PFSK-1 (cell line): Measurements from ENCODE around the gene LBHD2.

Experiments used
- FOXP2 ChIP-seq: optimal IDR thresholded peaks from 2 replicates; pipeline ENCODE3; 2011; ENCODE audit warnings: borderline replicate concordance, control low read depth, inconsistent platforms; ENCODE audit not compliant: insufficient read depth; ENCODE audit errors: extremely low read length, extremely low read depth
- POLR2AphosphoS5 ChIP-seq: IDR thresholded peaks from 2 replicates; pipeline ENCODE4 v1.6.1; 2012; ENCODE audit warnings: low read depth, mild to moderate bottlenecking, control low read depth, low read length, moderate library complexity
- SIN3A ChIP-seq: IDR thresholded peaks from 2 replicates; pipeline ENCODE4 v1.6.1; 2012; ENCODE audit warnings: mild to moderate bottlenecking, low read length, moderate library complexity, borderline replicate concordance; ENCODE audit not compliant: insufficient read depth
- TAF1 ChIP-seq: IDR thresholded peaks from 2 replicates; pipeline ENCODE4 v1.6.1; 2012; ENCODE audit warnings: low read length, control low read depth, borderline replicate concordance; ENCODE audit not compliant: insufficient read depth
- TF ChIP-seq, protein P1 (sequence below), 2 experiments: IDR thresholded peaks; 2 replicates each; pipeline versions ENCODE4 v1.6.1 to v1.8.0; 2011 to 2012; ENCODE audit warnings: low read depth in 2 of 2, low read length in 2 of 2, control low read depth in 1 of 2, inconsistent platforms in 1 of 2, mild to moderate bottlenecking in 1 of 2, moderate library complexity in 1 of 2; ENCODE audit not compliant: insufficient read depth in 1 of 2

LBHD2 gene

DNA sequence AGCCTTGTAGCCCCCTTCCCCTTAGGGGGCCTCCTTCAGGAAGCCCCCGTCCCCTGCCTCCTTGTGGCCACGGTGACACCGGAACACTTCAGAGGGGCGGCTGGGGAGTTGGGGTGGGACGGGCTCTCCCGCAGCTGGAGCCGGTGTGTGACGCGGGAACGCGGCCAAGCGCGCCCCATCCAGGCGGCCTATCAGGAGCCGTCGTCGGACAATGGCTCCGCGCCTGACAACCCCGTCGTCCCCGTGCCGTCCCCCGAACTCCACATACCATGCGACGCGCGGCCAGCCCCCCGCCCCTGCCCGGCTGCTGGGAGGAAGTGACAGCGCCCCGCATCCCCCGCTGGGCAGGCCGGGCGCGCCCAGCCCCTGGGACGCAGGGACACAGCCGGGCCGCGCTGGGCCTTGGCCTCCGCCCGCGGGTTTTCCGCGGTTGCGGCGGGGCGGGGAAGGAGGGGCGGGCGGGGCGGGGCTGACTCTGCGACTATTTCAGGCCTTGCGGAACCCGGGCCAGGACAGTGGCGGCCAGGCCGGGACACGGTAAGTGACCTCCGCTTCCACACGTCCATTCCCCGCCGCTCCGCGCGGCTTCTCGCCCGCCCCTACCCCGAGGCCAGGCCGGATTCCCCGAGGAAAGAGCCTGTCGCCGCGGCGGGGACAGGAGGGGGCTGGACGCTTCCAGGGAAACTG, 39.1 kb downstream of the LBHD2 start, which contains the start of gene TNFAIP2:
TSS of gene TNFAIP2 (plus strand) at position 515 of the 687 bp plus-strand sequence. CDS start 2,997 bp downstream, outside the sequence.
- TF ChIP-seq FOXP2, result no peak

DNA sequence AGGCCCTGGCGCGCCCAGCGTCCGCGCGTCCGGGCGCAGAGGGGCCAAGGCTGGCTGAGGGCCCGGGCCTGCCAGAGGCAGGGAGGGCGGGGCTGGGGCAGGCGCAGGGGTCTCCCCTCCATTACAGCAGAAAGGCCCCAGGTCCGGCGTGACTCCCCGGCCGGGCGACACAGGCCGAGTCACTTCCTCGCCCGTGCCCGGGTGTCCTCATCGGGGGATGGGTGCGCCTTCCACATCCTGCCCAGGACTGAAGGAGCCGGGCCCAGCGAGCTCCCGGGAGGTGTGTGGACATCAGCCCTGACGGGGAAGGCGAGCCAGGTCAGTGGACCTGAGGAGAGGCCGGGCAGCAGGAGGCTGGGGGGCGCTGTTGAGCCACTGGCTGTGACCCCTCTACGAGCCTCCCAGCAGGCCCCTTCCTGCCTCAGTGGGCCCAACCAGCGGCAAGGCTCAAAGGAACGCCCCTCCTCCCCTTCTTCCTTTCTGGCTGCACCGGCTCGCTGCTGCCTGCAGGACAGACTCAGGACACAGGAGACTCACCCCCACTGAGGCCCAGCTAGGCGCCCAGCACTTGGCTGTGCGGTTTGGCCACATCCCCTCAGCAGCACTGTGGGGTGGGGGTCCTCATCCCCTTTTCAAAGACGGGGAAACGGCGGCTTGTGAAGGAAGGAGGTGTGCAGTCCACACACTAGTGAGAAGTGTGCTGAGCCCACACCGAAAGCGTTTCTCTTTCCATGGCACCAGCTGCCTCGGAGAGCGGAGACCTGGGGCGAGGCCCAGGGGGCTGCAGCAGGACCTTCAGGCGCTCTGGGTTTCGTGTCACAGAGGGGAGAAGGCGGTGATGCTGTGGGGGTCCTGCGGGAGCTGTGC, 39.9 kb downstream of the LBHD2 start:
- TF ChIP-seq SIN3A, result no peak
- TF ChIP-seq, protein P1, sequence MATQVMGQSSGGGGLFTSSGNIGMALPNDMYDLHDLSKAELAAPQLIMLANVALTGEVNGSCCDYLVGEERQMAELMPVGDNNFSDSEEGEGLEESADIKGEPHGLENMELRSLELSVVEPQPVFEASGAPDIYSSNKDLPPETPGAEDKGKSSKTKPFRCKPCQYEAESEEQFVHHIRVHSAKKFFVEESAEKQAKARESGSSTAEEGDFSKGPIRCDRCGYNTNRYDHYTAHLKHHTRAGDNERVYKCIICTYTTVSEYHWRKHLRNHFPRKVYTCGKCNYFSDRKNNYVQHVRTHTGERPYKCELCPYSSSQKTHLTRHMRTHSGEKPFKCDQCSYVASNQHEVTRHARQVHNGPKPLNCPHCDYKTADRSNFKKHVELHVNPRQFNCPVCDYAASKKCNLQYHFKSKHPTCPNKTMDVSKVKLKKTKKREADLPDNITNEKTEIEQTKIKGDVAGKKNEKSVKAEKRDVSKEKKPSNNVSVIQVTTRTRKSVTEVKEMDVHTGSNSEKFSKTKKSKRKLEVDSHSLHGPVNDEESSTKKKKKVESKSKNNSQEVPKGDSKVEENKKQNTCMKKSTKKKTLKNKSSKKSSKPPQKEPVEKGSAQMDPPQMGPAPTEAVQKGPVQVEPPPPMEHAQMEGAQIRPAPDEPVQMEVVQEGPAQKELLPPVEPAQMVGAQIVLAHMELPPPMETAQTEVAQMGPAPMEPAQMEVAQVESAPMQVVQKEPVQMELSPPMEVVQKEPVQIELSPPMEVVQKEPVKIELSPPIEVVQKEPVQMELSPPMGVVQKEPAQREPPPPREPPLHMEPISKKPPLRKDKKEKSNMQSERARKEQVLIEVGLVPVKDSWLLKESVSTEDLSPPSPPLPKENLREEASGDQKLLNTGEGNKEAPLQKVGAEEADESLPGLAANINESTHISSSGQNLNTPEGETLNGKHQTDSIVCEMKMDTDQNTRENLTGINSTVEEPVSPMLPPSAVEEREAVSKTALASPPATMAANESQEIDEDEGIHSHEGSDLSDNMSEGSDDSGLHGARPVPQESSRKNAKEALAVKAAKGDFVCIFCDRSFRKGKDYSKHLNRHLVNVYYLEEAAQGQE (IDR thresholded peaks at IDR 0.05; ENCODE audit: insufficient read depth in 1 of 2, low read depth in 2 of 2, low read length in 2 of 2), result no peak
- TF ChIP-seq FOXP2, result no peak
- no peak for TF ChIP-seq TAF1
- no peak for TF ChIP-seq POLR2AphosphoS5

DNA sequence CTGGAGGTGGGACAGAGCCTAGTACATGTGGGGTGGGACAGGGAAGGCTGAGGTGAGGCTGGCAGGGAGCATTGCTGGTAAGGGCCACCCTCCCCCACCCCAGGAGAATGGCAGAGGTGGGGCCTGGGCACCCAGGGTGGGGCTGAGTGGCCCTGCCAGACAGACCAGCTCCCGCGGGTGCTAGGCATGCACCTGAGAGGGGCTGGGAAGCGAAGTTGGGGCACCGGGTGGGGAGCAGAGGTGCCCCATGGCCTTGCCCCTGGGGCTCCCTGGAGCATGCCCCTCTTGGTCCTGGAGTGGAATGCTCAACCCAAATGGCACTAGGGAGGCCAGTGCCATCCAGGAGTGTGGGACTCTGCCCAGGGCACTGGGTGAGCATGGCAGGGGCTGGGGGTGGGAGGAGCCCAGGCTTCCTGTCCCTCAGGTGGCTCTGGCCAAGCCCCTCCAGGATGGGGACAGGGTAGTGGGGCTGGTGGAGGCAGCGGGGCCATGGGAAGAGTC, 40.5 kb downstream of the LBHD2 start:
- TF ChIP-seq POLR2AphosphoS5 (no peak), SIN3A (no peak), FOXP2 (no peak), TAF1 (no peak)

DNA sequence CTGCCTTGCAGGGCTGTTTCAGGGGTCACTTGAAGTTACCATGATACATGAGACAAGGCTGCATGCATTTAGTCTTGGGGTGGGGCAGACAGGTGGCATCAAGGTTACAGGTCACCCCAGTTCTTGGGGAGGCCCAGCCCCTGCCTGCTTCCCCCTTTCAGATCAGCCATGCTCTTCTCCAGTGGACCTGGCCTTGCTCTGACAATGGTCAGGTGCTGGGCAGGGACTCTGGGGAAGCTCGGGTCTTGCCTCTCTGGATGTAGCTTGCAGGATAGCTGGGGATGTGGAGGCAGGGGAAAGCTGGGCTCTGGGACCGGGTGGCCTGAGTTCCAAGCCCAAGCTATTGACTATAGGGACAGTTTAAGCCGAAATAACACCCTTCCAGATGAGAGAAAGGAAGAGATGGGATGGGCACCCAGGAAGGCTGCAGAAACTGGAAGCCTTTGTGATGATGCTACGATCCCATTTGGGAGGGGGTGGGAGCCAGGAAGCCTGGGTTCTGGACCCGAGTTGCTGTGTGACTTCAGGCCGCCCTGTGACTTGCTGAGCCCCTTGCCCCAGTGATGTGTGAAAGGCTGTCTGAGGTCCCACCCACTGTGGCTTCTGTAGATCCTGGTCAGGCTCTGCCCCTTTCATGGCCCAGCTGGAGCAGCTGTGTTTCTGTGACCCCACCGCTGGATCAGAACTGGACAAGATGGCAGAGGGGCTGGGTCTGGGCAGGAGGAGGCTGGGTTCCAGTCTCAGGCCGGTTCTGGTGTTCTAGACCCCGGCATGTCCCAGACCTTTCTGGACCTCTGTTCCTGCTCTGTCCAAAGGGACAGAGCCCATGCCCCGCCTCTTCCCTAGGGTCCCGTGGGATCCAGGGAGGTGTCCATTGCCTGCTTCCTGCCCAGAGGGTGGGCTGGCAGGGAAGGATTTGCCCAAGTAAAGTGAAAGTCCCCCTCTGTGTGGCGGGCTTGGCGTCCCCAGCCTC, 41.4 kb downstream of the LBHD2 start:
- TF ChIP-seq, protein P1 (IDR thresholded peaks at IDR 0.05; ENCODE audit: insufficient read depth in 1 of 2, low read depth in 2 of 2, low read length in 2 of 2), result no peak
- no peak for TF ChIP-seq TAF1
- TF ChIP-seq FOXP2, result no peak
- TF ChIP-seq POLR2AphosphoS5, result no peak
- TF ChIP-seq SIN3A, result no peak

DNA sequence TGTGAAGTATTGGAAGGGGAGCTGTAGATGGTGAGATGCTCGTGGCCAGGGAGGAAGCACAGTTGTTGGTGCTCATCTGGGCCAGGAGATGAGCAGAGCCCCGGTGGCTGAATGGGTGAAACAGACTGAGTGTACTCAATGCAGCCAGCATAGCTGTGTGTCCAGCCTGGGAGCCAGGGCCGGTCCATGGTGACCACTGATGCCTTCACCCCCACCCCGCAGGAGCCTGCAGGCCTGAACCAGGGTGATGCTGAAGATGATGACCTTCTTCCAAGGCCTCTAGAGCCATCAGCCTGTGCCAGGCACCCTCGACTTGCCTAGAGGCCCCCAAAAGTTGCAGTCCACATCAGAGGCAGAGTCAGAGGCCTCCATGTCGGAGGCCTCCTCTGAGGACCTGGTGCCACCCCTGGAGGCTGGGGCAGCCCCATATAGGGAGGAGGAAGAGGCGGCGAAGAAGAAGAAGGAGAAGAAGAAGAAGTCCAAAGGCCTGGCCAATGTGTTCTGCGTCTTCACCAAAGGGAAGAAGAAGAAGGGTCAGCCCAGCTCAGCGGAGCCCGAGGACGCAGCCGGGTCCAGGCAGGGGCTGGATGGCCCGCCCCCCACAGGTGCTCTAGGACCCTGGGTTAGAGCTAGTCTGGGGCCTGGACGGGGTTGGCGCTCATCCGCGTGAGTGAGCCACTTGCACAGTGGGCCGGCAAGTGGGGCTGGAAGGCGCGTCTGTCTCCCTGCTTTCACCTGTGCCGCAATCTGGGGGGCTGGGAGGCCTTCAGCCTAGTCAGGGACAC, 42.3 kb downstream of the LBHD2 start:
- TF ChIP-seq POLR2AphosphoS5, result no peak
- TF ChIP-seq, protein P1 (IDR thresholded peaks at IDR 0.05; ENCODE audit: insufficient read depth in 1 of 2, low read depth in 2 of 2, low read length in 2 of 2), result no peak
